Measurements from ENCODE around the gene CDK16.

CDK16 gene

GRCh38 chrX:47209508-47210238 is 8.8 kb upstream of the CDK16 start:
- DNase-seq: no peak

GRCh38 chrX:47210661-47211425 is 7.6 kb upstream of the CDK16 start:
- no peak for DNase-seq

DNA sequence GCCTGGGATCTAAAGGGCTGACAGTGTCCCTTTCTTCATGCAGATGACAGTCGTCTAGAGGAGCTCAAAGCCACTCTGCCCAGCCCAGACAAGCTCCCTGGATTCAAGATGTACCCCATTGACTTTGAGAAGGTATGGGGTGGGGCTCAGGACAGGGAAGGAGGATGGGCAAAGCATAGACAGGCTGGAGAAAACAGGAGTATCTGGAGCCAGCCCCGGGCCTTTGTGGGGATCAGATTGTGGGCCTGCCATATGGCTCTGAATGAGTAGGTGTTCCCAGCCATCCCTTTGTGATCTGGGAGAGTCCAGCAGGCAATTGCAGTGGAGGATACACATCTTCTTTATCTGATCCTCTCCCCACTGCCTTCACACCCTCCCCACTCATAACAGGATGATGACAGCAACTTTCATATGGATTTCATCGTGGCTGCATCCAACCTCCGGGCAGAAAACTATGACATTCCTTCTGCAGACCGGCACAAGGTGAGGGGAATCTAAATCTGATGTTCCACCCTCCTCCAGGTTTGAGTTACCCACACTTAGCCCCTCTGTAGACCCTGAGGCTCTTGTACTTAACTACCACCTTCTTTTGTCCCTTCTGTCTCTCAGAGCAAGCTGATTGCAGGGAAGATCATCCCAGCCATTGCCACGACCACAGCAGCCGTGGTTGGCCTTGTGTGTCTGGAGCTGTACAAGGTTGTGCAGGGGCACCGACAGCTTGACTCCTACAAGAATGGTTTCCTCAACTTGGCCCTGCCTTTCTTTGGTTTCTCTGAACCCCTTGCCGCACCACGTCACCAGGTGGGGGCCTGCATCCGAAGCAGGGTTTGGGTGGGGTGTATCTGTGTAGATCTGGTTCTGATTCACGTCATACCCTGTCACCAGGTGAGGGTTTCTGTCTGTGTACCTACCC is 5.8 kb upstream of the CDK16 start:
- DNase-seq: no peak

DNA sequence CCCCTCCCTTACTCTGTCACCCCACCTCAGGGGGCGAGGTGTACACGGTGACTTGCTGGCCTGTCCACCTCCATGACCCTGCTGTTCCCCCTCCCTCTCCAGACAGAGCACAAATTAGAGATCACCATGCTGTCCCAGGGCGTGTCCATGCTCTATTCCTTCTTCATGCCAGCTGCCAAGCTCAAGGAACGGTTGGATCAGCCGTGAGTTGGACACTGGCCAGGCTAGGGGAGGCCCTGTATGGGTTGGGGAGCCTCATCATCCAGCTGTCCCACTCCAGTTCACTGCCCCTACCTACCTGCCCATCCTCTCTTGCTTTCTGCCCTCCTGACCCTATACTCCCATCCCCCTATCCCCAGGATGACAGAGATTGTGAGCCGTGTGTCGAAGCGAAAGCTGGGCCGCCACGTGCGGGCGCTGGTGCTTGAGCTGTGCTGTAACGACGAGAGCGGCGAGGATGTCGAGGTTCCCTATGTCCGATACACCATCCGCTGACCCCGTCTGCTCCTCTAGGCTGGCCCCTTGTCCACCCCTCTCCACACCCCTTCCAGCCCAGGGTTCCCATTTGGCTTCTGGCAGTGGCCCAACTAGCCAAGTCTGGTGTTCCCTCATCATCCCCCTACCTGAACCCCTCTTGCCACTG is 3.9 kb upstream of the CDK16 start:
- DNase-seq: no peak

DNA sequence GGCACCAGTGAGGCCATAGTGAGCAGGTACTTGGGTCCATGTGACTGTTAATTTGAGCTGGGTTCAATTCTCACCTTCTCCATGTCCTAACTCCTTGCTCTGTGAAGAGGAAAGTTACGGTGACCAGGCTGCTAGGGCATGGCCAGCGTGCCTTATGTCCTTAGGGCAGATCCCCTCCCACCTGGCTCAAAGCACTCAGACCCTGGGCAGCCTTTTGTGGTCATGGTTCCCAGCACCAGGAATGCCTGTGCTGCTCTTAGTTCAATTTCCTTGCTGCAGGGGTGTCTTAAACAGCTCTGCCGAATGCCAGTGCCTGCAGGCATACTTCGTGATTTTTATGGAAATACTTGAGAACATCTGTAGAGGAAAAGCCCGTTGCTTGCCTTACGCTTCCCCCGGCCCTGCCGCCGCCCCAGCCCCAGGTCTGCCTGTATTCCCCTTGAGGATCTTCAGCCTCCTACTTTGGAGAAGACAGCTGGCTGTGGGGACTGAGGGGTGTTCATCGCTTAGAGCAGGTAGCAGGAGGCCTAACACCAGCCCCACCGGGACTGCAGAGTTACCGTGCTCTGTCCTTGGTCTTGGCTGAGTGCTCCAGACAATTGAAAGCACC is 3.1 kb upstream of the CDK16 start:
- DNase-seq: no peak

DNA sequence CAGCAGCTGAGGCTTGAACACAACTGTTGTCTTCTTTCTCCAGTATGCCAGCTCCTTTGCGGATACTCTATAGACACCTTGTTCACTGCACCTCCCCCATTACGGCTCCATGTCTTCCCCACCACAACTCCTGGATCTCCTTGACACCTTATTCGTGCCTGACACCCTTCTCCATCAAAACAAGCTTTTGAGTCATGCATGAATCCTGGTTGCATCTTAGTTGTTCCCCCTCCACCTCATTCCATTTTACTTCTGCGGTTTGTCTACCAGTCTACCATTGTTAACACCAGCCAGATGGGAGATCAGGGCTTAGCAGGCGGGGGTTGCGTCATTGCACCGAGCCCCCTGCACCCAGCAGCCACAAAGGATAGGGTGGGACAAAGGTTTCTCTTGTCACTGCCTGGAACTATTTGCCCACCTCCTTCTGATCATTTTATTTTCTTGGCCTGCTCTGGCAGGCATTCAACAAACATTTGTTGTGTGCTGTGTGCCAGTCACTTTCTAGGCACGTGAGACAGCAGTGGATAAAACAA is 2.0 kb upstream of the CDK16 start:
- no peak for DNase-seq

DNA sequence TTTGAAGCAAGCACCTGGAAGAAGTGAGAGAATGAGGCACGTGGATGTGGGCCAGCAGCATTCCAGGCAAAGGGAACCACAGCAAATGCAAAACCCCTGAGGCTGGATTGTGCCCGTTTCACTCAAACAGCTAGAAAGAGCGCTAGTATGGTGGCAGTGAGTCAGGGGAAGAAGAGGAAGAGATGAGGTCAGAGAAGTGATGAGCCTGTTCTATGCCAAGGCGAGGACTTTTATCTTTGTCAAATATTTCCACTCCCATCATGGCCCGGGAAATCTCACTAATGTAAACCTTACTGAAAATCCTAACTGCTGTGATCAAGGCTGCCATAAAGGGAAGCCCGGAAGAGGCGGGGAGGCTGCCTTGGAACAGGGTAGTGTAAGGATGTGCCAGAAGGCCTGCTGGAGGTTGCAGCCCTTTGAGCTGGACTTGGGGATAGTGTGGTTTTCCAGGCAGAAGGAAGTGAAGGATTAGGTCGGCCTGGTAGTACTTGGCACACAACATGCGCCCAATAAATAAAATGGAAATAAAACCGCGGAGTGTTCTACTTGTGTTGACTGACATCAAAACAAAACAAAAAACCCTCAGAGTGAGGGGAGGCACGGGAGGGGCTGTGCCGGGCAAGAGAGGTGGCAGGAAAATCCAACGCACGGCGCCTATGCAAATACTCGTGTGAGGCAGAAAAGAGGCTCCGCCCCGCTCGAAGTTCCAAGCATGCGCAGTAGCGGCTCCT is 1.2 kb upstream of the CDK16 start:
- DNase-seq: peak in 1 of 2 donors; percentile 65

DNA sequence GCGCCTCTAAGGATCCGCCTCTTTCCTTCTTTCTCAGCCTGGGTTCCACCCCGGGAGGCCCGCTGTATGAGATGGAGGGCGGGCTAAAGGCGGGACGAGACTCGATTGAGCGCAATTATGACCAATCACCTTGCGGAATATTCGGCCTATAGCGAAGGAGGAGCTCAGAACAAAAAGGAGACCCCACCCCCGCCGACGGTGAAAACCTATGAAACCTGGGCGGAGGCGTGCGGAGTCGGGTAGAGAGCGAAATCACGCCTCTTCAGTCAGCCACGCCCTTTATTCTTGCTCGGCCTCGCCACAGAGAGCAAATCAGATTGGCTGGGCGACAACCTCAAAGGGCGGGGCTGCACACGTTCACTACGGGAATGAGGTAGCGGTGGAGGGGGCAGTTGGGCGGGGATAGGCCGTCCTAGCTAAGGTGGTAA is 615 bp upstream of the CDK16 start:
- DNase-seq: peak; percentile 92 to 98

DNA sequence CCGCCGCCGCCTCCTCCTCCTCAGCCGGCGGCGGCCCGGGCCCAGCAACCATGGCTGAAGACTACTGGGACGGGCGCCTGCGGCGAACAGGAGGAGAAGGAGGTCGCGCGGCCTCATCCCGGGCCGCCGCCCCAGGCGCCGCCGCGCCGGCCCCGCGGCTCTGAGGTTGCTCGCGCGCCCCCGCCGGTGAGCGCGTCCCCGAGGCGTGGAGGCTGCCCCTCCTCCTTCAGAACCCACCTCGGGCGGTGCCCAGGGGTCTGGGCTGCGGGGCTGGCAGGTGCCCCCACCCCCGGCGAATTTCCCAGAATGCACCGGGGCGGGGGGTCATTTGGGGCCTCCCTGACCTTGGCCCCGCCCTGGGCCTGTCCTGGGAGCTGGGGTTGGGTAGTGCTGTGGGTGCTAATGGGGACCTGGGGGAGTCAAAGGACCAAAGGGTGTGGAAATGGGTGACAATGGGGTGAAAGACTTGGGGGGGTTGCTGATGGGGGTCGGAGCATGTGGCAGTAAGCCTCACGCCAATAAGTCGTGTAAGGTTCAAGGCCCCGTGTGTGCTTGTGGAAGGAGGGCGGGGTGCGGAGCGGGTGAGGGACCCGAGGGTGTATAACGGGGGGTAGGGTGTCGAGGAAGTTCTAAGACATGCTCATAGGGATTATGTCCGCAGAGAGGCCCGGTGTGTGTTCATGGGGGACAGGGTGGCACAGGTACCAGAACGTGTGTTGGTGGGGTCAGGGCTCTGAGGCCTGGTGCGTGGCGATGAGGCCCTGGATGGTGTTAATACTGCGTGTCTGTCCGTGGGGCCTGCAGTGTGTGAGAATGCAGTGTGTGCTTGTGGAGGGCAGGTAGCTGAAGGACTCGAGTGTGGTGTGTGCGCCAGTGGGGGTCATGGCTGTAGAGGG is 687 bp downstream of the CDK16 start:
- no peak for DNase-seq

GRCh38 chrX:47221756-47222155 is 3.3 kb downstream of the CDK16 start:
- no peak for DNase-seq

- no peak for DNase-seq
Observed at GRCh38 chrX:47222751-47223350, 4.4 kb downstream of the CDK16 start.

- DNase-seq: no peak
Observed at GRCh38 chrX:47223476-47224250, 5.2 kb downstream of the CDK16 start.

GRCh38 chrX:47224266-47224895 is 5.9 kb downstream of the CDK16 start:
- DNase-seq: no peak

- DNase-seq: no peak
Observed at GRCh38 chrX:47224896-47225290, 6.4 kb downstream of the CDK16 start.

DNA sequence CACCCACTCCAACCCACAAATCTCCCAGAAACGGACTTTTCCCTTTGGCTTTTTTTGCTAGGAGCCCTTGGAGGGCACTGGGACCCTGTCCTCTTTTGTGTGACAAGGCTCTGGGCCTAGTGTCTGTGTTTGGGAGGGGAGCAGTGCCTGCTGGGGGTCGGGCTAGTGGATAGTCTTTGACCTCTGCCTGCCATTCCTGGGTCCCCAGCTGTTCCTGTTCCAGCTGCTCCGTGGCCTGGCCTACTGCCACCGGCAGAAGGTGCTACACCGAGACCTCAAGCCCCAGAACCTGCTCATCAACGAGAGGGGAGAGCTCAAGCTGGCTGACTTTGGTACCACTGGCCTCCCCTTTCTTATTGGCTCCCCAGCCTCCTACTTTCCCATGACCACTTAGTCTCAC is 7.6 kb downstream of the CDK16 start:
- no peak for DNase-seq

- DNase-seq: no peak
Observed at GRCh38 chrX:47226531-47227333, 8.3 kb downstream of the CDK16 start.

DNA sequence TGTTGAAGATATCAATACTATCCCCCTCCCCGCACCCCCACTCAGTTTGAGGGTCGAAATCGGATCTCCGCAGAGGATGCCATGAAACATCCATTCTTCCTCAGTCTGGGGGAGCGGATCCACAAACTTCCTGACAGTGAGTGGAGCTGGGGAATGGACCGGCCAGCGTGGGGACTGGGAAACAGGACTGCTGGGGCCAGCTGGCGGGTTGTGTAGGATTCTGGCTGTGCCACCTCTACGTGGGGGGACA is 8.8 kb downstream of the CDK16 start:
- no peak for DNase-seq

Measured in hippocampal formation (tissue), 2 donors.